HG02973 (cell line): ENCODE measurements around the gene KAZN.

Experiments
- ATAC-seq: cut with Tn5 transposase; IDR thresholded peaks from one replicate; pipeline ENCODE4 v1.9.1; 2021; ENCODE audit warnings: moderate library complexity; ENCODE audit not compliant: unreplicated experiment

Gene KAZN

GRCh38 chr1:15094719-15095495 is 496.4 kb downstream of the KAZN start:
- ATAC-seq = no peak

- no peak for ATAC-seq
Measured at GRCh38 chr1:15095496-15095875, 497.0 kb downstream of the KAZN start.

DNA sequence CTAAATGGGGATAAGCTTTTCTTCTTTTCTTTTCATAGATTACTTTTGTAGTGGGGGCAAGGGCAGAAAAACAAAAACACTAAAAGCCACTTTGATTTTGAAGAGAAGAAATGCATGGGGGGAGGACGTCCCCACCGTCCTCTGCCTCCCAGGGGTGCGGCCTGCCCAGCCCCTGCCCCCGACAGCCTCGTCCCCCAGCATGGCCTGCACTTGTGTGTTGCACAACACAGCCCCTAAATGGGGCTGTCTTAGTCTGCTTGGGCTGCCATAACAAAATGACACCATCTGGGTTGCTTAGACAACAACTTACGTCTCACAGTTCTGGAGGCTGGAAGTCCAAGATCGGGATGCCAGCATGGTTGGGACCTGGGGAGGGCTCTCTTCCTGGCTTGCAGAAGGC is 497.8 kb downstream of the KAZN start:
- ATAC-seq = no peak

- no peak for ATAC-seq
Measured at GRCh38 chr1:15098176-15099125, 500.0 kb downstream of the KAZN start.

DNA sequence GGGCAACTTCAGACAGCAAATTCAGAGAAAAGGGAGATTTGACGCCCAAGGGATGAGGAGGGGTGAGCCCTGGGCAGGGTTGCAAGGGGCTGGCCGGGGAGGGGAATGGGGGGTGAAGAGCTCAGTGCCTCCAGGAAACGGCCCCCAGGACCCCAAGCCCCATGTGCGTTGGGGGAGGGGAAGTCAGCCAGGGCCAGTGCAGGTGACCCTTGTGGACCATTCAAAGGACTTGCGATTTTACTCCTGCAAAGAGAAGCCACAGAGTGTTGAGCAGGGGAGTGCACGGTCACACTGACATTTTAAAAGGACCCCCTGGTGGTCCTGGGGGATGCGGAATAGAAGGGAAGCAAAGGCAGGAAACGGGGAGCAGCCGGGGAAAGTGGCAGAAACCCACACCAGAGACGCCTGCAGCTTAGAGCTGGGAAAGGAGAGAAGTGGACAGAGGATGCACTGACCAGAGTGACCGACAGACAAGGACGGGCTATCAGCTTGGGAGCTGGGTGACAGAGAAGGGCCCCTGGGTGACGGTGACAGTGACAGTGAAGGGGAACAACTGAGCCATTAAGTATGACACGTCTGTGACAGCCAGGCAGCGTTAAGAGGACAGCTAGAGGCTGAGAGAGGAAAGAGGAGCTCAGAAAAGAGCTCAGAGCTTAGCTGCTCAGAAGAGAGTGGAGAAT is 501.1 kb downstream of the KAZN start:
- ATAC-seq = no peak

DNA sequence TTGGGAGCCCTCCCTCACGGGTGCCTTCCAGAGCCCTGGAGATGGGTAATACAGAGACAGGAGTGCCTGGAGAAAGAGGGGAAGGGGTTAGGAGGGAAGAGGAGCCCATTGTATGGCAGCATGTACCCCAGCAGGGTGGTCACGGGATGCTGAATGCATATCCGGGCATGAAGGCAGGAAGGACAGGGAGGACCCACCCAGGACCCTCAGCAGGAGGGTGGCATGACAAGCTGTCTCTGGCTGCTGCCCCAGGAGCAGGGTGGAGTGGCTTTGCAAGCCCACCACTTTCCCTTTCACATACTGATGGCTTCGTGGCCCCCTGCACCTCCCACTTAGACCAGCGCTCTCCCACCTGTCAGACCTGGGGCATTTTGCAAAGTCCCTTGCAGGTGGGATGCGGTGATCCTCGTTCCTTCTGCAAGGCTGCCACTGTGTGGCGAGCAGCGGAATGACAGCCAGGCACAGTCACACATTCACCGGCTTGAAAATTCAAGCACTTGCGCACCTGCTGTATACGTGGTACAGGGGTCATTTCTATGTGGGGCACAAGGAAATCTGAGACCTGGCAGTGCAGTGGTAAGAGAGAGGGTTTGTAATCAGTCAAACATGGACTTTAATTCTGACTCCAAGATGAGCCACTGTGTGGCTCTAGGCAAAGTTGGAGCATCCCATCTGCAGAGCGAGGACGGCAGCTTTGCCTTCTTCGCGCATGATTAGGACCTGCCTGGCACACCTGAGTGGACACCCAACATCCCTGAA is 501.8 kb downstream of the KAZN start:
- no peak for ATAC-seq

DNA sequence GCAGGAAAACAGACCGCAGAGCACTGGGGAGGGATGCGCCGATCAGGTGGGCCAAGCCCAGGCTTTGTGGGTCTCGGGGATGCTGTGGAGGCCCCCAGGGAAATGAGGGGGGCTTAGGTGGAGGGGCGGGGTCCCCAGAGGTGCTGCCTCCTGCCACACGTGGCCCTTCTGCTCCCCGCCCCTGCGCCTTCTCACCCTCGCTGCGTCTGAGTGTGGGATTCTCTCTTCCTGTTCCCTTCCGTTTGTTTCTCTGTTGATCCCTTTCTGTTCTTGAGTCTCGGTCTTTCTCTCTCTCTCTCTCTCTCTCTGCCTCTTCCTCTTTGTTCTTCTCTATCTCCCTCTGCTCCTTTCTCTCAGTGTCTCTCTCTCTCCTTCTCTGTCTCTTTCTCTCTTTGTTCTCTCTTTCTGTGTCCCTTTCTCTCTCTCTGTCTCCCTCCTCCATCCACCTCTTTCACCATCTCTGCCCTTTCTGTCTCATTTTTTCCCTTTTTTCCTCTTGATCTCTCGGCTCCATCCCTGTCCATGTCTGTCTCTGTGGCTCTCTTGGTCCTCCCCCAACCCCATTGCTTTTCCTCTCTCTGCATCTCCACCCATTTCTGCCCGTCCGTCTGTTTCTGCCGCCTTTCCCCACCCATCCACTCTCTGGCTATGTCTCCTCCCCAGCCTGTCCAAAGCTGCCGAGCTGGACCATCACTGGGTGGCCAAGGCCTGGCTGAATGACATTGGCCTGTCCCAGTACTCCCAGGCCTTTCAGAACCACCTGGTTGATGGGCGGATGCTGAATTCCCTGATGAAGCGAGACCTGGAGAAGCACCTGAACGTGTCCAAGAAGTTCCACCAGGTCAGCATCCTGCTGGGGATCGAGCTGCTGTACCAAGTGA is 502.6 kb downstream of the KAZN start:
- ATAC-seq = no peak

DNA sequence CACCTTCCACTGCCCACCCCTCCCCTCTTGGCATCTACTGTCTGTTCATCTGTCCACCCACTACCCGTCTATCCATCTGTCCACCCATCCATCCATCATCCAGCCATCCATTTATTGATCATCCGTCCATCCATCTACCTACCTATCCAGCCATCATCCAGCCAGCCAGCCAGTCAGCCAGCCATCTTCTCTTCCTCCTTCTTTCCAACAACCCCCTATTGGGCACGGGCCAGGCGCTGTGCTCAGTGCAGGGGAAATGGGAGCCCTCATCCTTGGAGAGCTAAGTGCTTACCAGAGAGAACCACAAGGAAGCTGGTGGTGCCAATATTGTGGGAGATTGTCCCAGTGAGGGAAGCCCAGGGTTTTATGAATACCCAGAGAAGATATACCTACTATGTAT is 503.3 kb downstream of the KAZN start:
- no peak for ATAC-seq

- ATAC-seq = no peak
Measured at GRCh38 chr1:15102646-15103045, 504.2 kb downstream of the KAZN start.

- ATAC-seq = no peak
Measured at GRCh38 chr1:15103211-15103610, 504.7 kb downstream of the KAZN start.

- ATAC-seq = no peak
Measured at GRCh38 chr1:15103906-15104305, 505.4 kb downstream of the KAZN start.

- ATAC-seq = no peak
Measured at GRCh38 chr1:15104768-15105167, 506.3 kb downstream of the KAZN start.

DNA sequence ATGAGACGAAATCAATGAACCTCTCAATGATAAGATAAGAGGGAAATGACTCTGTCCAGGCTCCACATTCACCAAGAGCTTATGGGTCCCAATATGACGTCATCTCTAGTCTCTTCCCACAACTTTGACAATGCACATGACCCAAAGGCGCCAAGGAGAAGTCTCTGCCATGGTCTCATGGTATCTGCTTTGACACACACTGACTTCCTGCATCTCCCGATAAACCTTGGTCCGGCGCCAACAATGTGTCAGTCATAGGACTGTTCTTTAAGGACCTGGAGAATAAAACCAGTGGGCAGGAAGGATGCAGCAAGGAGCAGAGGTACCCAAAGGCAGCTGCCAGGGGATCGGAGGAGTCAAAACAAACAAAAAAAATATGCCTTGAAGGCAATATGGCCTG is 508.1 kb downstream of the KAZN start:
- no peak for ATAC-seq

- no peak for ATAC-seq
Measured at GRCh38 chr1:15107058-15107687, 508.7 kb downstream of the KAZN start.

DNA sequence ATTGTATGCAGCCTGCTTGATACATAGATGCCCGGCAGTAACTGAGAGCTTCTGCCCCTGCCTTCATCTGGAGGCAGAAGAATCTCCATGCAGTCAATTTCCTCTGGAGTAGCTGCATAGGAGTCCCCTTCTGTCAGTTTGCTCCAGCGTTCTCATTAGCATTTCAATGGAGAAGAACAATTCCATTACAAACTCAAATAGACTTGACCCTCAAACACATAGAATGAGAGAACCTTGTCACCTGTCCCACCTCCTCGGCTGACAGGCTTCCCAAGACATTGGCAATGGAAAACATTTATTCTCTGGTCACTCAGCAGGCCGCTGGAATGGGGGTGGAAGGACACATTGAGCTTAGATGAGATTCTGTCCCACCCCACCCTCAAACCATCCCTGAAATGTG is 509.4 kb downstream of the KAZN start:
- no peak for ATAC-seq

- no peak for ATAC-seq
Measured at GRCh38 chr1:15110128-15110866, 511.8 kb downstream of the KAZN start.

DNA sequence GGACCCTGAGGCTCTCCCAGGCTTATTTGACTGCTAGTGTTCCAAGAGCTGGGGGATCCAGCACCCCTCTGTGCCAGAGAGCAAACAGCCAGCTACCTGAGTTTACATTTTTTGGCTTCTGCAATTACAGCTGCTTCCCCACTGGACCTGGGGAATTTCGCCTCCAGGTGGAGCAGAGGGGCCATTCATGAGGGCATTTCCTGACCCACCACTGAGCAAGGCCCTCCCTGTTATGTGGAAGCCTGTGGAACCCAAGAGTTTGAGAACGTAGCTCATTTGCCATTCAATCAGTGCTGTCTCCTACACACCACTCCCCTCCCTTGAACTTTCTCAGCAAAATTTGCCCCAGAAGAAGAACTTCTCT is 512.4 kb downstream of the KAZN start:
- ATAC-seq = no peak

DNA sequence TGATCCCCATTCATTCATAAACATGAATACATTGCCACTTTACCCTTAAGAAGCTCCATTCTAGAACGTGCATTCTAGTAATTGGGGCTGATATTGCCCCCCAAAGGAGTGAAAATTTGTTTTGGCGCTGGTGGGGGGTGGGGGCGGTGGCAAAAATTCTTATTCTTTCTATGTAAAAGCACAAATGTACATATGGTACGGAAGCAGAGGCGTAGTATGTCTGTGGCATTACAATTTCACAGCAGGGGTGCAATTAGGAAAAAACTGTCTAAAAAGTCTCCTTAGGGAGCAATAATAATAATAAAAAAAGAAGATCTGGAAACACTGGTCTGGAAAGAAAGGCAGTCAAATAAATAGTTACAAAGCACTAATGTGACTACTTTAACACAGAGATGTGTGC is 514.7 kb downstream of the KAZN start:
- ATAC-seq = no peak

GRCh38 chr1:15114884-15115283 is 516.4 kb downstream of the KAZN start:
- no peak for ATAC-seq
